SU-DHL-6 (cell line): ENCODE results near the gene FADS3.

ENCODE experiments used
- H2AFZ ChIP-seq: fragments of 200-600 bp; sonication (generic); 2 replicates; pipeline ENCODE4 v1.6.1; 2014; ENCODE audit warnings: low read depth, mild to moderate bottlenecking, moderate library complexity, mixed read lengths, antibody characterized with exemption, low read length; ENCODE audit not compliant: severe bottlenecking
- H3F3A ChIP-seq: fragments of 200-600 bp; shearing (Covaris generic); 2 replicates; pipeline ENCODE4 v1.6.0; 2016; ENCODE audit warnings: antibody characterized with exemption, mild to moderate bottlenecking; ENCODE audit not compliant: insufficient read depth
- H3K27ac ChIP-seq: fragments of 200-600 bp; sonication (generic); 2 replicates; pipeline ENCODE4 v1.5.1; 2016; ENCODE audit warnings: low read depth, mild to moderate bottlenecking, low read length, moderate library complexity, mixed read lengths
- H3K27me3 ChIP-seq: fragments of 200-600 bp; sonication (generic), shearing (Covaris generic); 2 replicates; pipeline ENCODE4 v1.6.0; 2014; ENCODE audit warnings: mild to moderate bottlenecking, low read length
- H3K36me3 ChIP-seq: fragments of 200-600 bp; sonication (generic); 2 replicates; pipeline ENCODE4 v1.6.1; 2014; ENCODE audit warnings: mild to moderate bottlenecking, low read length, mixed read lengths
- H3K4me2 ChIP-seq: fragments of 300-600, 200-600 bp; shearing (Covaris generic), sonication (generic); 2 replicates; pipeline ENCODE4 v1.6.0; 2014; ENCODE audit warnings: low read length, low read depth, mild to moderate bottlenecking; ENCODE audit not compliant: poor library complexity, severe bottlenecking
- H3K4me3 ChIP-seq: fragments of 200-600 bp; sonication (generic); 2 replicates; pipeline ENCODE4 v1.5.1; 2014; ENCODE audit warnings: antibody characterized with exemption, low read length, mild to moderate bottlenecking, mixed read lengths; ENCODE audit not compliant: insufficient read depth, poor library complexity, severe bottlenecking
- H3K79me2 ChIP-seq: fragments of 200-600 bp; sonication (generic); 2 replicates; pipeline ENCODE4 v1.6.1; 2014; ENCODE audit warnings: mild to moderate bottlenecking, low read length, moderate library complexity; ENCODE audit not compliant: insufficient read depth
- H3K9ac ChIP-seq: fragments of 200-600 bp; sonication (generic); 2 replicates; pipeline ENCODE4 v1.7.0; 2014; ENCODE audit warnings: mild to moderate bottlenecking, low read length
- H3K9me2 ChIP-seq: fragments of 200-600 bp; sonication (generic); replicated peaks from 2 replicates; pipeline ENCODE4 v1.6.1; 2014; ENCODE audit warnings: low read length; ENCODE audit not compliant: insufficient read depth
- H3K9me3 ChIP-seq: fragments of 200-600 bp; sonication (generic); 2 replicates; pipeline ENCODE4 v1.6.1; 2014; ENCODE audit warnings: low read length, mixed read lengths; ENCODE audit not compliant: insufficient read depth
- H4K20me1 ChIP-seq: fragments of 200-600 bp; sonication (generic); 2 replicates; pipeline ENCODE4 v1.6.1; 2014; ENCODE audit warnings: low read depth, mild to moderate bottlenecking, antibody characterized with exemption, low read length, moderate library complexity, mixed read lengths
- EZH2phosphoT487 ChIP-seq: fragments of 200-600 bp; sonication (generic), shearing (Covaris generic); conservative IDR thresholded peaks from 2 replicates; pipeline ENCODE4 v1.6.1; 2018; ENCODE audit warnings: mild to moderate bottlenecking, antibody characterized with exemption, low read length, moderate library complexity, mixed read lengths
- TF ChIP-seq, protein P1 (sequence below): fragments of 200-600 bp; sonication (generic); IDR thresholded peaks from one replicate; pipeline ENCODE4 v1.5.1; 2017; ENCODE audit warnings: antibody characterized with exemption, mild to moderate bottlenecking, low read length, moderate library complexity; ENCODE audit not compliant: insufficient read depth, poor library complexity, severe bottlenecking

Gene FADS3

GRCh38 chr11:61900251-61900650, 8.9 kb upstream of the FADS3 start:
- no peak for TF ChIP-seq EZH2phosphoT487
- TF ChIP-seq, protein P1, sequence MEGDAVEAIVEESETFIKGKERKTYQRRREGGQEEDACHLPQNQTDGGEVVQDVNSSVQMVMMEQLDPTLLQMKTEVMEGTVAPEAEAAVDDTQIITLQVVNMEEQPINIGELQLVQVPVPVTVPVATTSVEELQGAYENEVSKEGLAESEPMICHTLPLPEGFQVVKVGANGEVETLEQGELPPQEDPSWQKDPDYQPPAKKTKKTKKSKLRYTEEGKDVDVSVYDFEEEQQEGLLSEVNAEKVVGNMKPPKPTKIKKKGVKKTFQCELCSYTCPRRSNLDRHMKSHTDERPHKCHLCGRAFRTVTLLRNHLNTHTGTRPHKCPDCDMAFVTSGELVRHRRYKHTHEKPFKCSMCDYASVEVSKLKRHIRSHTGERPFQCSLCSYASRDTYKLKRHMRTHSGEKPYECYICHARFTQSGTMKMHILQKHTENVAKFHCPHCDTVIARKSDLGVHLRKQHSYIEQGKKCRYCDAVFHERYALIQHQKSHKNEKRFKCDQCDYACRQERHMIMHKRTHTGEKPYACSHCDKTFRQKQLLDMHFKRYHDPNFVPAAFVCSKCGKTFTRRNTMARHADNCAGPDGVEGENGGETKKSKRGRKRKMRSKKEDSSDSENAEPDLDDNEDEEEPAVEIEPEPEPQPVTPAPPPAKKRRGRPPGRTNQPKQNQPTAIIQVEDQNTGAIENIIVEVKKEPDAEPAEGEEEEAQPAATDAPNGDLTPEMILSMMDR: no peak
- H3K36me3 ChIP-seq: no peaks in the 10 kb centered on the region
- H3K9ac ChIP-seq: no peak overlapping the region
- no peak overlapping the region for H3K27ac ChIP-seq
- no peak overlapping the region for H3K4me3 ChIP-seq
- no peak overlapping the region for H3K4me2 ChIP-seq
- H4K20me1 ChIP-seq: no peaks in the 10 kb centered on the region
- no peaks in the 10 kb centered on the region for H3K27me3 ChIP-seq
- H3K9me2 ChIP-seq: no peaks in the 10 kb centered on the region
- no peaks in the 10 kb centered on the region for H3K79me2 ChIP-seq
- no peaks in the 10 kb centered on the region for H3F3A ChIP-seq
- no peaks in the 10 kb centered on the region for H3K9me3 ChIP-seq
- no peak overlapping the region for H2AFZ ChIP-seq

GRCh38 chr11:61899146-61899841, 7.9 kb upstream of the FADS3 start:
- Histone ChIP-seq H3K4me3 (no peak overlapping the region), H3K79me2 (no peaks in the 10 kb centered on the region), H3K9ac (no peak overlapping the region), H3K4me2 (no peak overlapping the region), H3F3A (no peaks in the 10 kb centered on the region), H2AFZ (no peak overlapping the region), H3K27me3 (no peaks in the 10 kb centered on the region), H3K27ac (no peak overlapping the region), H3K9me2 (no peaks in the 10 kb centered on the region), H3K36me3 (no peaks in the 10 kb centered on the region), H4K20me1 (no peaks in the 10 kb centered on the region), H3K9me3 (no peaks in the 10 kb centered on the region)
- TF ChIP-seq EZH2phosphoT487: no peak
- TF ChIP-seq, protein P1: peak; percentile 99

DNA sequence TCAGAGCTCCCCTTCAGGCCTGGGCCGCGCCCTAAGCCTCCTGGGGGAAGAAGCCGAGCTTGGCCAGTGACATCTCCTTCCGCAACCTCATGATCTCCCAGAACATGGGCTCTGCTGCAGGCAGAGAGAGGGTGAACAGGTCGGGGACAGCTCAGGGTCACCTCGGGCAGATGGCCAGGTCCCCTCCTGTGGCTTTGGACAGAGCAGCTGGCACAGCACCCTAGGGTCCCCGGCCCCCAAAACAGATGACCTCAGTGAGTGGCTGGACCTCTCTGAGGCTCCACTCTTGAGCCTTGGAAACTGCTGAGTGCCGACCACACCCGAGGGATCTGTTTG, 6.9 kb upstream of the FADS3 start:
- no peaks in the 10 kb centered on the region for H3F3A ChIP-seq
- H3K9me2 ChIP-seq: no peaks in the 10 kb centered on the region
- no peaks in the 10 kb centered on the region for H3K36me3 ChIP-seq
- no peak overlapping the region for H3K4me3 ChIP-seq
- no peak overlapping the region for H3K9ac ChIP-seq
- no peaks in the 10 kb centered on the region for H3K79me2 ChIP-seq
- no peak overlapping the region for H2AFZ ChIP-seq
- H3K9me3 ChIP-seq: no peaks in the 10 kb centered on the region
- no peak overlapping the region for H3K4me2 ChIP-seq
- H3K27me3 ChIP-seq: no peaks in the 10 kb centered on the region
- TF ChIP-seq EZH2phosphoT487: no peak
- TF ChIP-seq, protein P1: no peak
- H3K27ac ChIP-seq: no peak overlapping the region
- no peaks in the 10 kb centered on the region for H4K20me1 ChIP-seq
